ENCODE data around the gene LRRC14B. TPM values are rescaled to one million over a fixed set of nuclear protein-coding genes. Genes with fewer than 3 reads are reported as not detected.
"Not testable (repeated sequence)": the region's sequence is repeated elsewhere in the genome, so short reads cannot be mapped to it uniquely, and the experiment has no call there.

The LRRC14B gene
- total RNA-seq, 1 experiment from 2014 or later, result not detected

GRCh38 chr5:164244-164643 lies 27.1 kb upstream of the LRRC14B start:
- H3K4me3 ChIP-seq (ENCODE audit: low read length), result no peak overlapping the region
- no peaks in the 10 kb centered on the region for H3K27me3 ChIP-seq (ENCODE audit: low read length)
- ChIA-PET POLR2A (ENCODE audit: unreplicated experiment) (no interaction called here), CTCF (no interaction called here)
- no peaks in the 10 kb centered on the region for H3K36me3 ChIP-seq (ENCODE audit: low read depth, low read length)
- TF ChIP-seq EZH2 (IDR thresholded peaks at IDR 0.05; ENCODE audit: low read length, unreplicated experiment) (no peak), EZH2phosphoT487 (IDR thresholded peaks at IDR 0.05; ENCODE audit: borderline replicate concordance, low read length) (no peak), CTCF (conservative IDR thresholded peaks at IDR 0.05; ENCODE audit: low read depth, low read length) (no peak)
- H3K27ac ChIP-seq (ENCODE audit: low read length), result no peak overlapping the region
- ATAC-seq (no peak), DNase-seq (no peak)
- H3F3A ChIP-seq (ENCODE audit: low read length, unreplicated experiment), result peaks cover 3% of the 10 kb centered on the region
- intact Hi-C loops (cut with micrococcal nuclease), result no loop called here
- H3K79me2 ChIP-seq (ENCODE audit: low read length), result no peaks in the 10 kb centered on the region
- no TSS peak for BruUV-seq (replicated peaks)
- no peak overlapping the region for H3K4me2 ChIP-seq (ENCODE audit: low read length)
- no peaks in the 10 kb centered on the region for H4K20me1 ChIP-seq (ENCODE audit: low read length)
- no peak overlapping the region for H2AFZ ChIP-seq (ENCODE audit: low read length)
- peaks cover 29% of the 10 kb centered on the region for H3K4me1 ChIP-seq (ENCODE audit: insufficient read depth, low read length)
- H3K9me2 ChIP-seq (replicated peaks; ENCODE audit: low read length), result no peaks in the 10 kb centered on the region
- H3K9me3 ChIP-seq (ENCODE audit: low read length), result no peaks in the 10 kb centered on the region
- no peak overlapping the region for H3K9ac ChIP-seq (ENCODE audit: low read length)

- H3K9me3 ChIP-seq (ENCODE audit: low read length); CTCF ChIA-PET; DNase-seq; H3K27me3 ChIP-seq (ENCODE audit: low read length); POLR2A ChIA-PET (ENCODE audit: unreplicated experiment); ATAC-seq; H3K9me2 ChIP-seq (replicated peaks; ENCODE audit: low read length); H2AFZ ChIP-seq (ENCODE audit: low read length); H4K20me1 ChIP-seq (ENCODE audit: low read length); intact Hi-C loops (cut with micrococcal nuclease); H3F3A ChIP-seq (ENCODE audit: low read length, unreplicated experiment); H3K9ac ChIP-seq (ENCODE audit: low read length); H3K4me2 ChIP-seq (ENCODE audit: low read length); H3K36me3 ChIP-seq (ENCODE audit: low read depth, low read length); H3K4me3 ChIP-seq (ENCODE audit: low read length); H3K79me2 ChIP-seq (ENCODE audit: low read length); H3K27ac ChIP-seq (ENCODE audit: low read length); BruUV-seq (replicated peaks): not testable (repeated sequence)
- peaks cover 29% of the 10 kb centered on the region for H3K4me1 ChIP-seq (ENCODE audit: insufficient read depth, low read length)
These were observed 26.5 kb upstream of the LRRC14B start for GRCh38 chr5:164783-165182.

GRCh38 chr5:166441-167372 lies 24.6 kb upstream of the LRRC14B start:
- peaks cover 3% of the 10 kb centered on the region for H3F3A ChIP-seq (ENCODE audit: low read length, unreplicated experiment)
- intact Hi-C loops (cut with micrococcal nuclease), result no loop called here
- ATAC-seq (no peak), DNase-seq (no peak)
- no peak overlapping the region for H3K4me3 ChIP-seq (ENCODE audit: low read length)
- H3K4me1 ChIP-seq (ENCODE audit: insufficient read depth, low read length), result peaks cover 24% of the 10 kb centered on the region
- H3K36me3 ChIP-seq (ENCODE audit: low read depth, low read length), result no peaks in the 10 kb centered on the region
- no peak overlapping the region for H3K4me2 ChIP-seq (ENCODE audit: low read length)
- H2AFZ ChIP-seq (ENCODE audit: low read length), result 0 out of 2 replicates have a peak overlapping the region, but pooled peaks have one; percentile 13
- CTCF ChIA-PET, result no interaction called here
- no peaks in the 10 kb centered on the region for H3K9me2 ChIP-seq (replicated peaks; ENCODE audit: low read length)
- no peaks in the 10 kb centered on the region for H4K20me1 ChIP-seq (ENCODE audit: low read length)
- no TSS peak for BruUV-seq (replicated peaks)
- POLR2A ChIA-PET (ENCODE audit: unreplicated experiment), result no interaction called here
- no peak for TF ChIP-seq CTCF (conservative IDR thresholded peaks at IDR 0.05; ENCODE audit: low read depth, low read length)
- TF ChIP-seq EZH2phosphoT487 (IDR thresholded peaks at IDR 0.05; ENCODE audit: borderline replicate concordance, low read length), result no peak
- no peak for TF ChIP-seq EZH2 (IDR thresholded peaks at IDR 0.05; ENCODE audit: low read length, unreplicated experiment)
- H3K27me3 ChIP-seq (ENCODE audit: low read length), result no peaks in the 10 kb centered on the region
- peak overlapping the region; percentile 89; the same call in 1 of the 2 replicates for H3K9ac ChIP-seq (ENCODE audit: low read length)
- peak overlapping the region; percentile 95 for H3K27ac ChIP-seq (ENCODE audit: low read length)
- H3K9me3 ChIP-seq (ENCODE audit: low read length), result no peaks in the 10 kb centered on the region
- H3K79me2 ChIP-seq (ENCODE audit: low read length), result no peaks in the 10 kb centered on the region

Measured in PC-3 (cell line).